ENCODE data around the gene LBHD2. TPM values are rescaled to one million over a fixed set of nuclear protein-coding genes. Genes with fewer than 3 reads are reported as not detected.

Gene LBHD2
- total RNA-seq, 1 donor from 2014 or later: not detected

DNA sequence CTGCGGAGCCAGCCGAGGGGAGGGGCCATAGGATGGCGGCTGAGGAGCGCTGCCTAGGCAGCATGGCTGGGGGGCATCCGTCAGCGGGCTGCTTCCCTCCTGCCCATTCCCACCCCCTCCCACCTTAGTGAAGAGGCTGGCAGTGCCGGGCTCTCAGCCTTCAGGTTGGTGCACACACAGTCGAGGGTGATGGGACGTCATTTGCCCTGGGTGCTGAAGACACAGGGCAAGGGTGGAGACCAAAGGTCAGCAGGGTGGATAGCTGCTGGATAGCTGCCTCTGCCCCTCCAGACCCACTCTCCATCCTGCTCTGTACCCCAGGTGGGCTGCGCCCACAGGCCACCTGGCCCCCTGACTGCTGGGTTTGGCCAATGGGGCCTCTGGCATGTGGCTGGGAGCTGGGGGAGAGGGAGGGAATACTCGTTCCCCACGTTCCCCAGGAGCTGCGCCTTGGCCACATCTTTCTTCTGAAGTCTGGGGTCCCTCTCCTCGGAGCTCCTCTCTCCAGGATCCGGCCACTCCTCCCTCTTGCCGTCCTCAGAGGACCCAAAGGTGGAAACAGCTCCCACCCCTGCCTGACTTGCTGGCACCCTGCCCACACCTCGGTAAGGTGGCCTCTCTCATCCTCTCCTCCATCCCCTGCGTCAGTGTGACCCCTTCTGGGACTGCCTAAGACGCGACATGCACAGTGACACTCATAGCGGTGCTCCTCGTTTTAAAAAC is 15.5 kb upstream of the LBHD2 start:
- no peaks in the 10 kb centered on the region for H3K36me3 Mint-ChIP-seq (ENCODE audit: unreplicated experiment)
- no peaks in the 10 kb centered on the region for H3K27me3 Mint-ChIP-seq (ENCODE audit: unreplicated experiment)
- TF ChIP-seq, protein P1, sequence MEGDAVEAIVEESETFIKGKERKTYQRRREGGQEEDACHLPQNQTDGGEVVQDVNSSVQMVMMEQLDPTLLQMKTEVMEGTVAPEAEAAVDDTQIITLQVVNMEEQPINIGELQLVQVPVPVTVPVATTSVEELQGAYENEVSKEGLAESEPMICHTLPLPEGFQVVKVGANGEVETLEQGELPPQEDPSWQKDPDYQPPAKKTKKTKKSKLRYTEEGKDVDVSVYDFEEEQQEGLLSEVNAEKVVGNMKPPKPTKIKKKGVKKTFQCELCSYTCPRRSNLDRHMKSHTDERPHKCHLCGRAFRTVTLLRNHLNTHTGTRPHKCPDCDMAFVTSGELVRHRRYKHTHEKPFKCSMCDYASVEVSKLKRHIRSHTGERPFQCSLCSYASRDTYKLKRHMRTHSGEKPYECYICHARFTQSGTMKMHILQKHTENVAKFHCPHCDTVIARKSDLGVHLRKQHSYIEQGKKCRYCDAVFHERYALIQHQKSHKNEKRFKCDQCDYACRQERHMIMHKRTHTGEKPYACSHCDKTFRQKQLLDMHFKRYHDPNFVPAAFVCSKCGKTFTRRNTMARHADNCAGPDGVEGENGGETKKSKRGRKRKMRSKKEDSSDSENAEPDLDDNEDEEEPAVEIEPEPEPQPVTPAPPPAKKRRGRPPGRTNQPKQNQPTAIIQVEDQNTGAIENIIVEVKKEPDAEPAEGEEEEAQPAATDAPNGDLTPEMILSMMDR (IDR thresholded peaks at IDR 0.05): no peak
- no peak overlapping the region for H3K4me3 Mint-ChIP-seq (ENCODE audit: unreplicated experiment)
- H3K27ac Mint-ChIP-seq (ENCODE audit: unreplicated experiment): no peak overlapping the region
- H3K4me1 Mint-ChIP-seq (ENCODE audit: unreplicated experiment): peaks cover 8% of the 10 kb centered on the region
- H3K9me3 Mint-ChIP-seq (ENCODE audit: unreplicated experiment): no peaks in the 10 kb centered on the region
- DNase-seq (ENCODE audit: extremely low spot score, unreplicated experiment): no peak

DNA sequence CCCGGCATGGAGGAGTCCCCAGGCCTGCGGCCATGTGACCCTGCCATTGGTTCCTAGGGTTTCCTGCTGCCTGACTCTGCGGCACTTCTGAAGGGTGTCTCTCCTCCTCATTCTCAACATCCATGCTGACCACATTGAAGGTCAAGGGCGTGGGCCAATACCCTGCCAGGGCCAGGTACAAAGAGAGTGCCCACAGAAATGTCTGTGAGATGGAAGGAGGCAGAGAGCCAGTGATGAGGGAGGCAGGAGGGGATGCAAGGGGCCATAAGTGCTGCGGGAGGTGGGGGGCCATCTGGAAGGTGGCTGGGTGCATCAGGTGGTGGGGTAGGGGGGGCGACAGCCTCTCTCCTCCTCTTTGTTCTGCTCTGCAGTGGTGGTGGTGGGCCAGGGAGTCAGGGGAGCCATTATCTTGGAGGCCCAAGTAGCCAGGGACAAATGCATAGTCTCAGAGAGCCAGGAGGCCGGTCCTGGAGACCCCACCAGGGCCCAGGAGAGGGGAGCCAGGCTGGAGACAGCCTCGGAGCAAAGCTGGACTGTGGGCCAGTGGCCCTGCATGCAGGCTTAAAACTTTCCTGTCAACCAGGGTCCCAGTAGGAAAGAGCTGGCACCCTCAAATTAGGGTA is 13.6 kb upstream of the LBHD2 start:
- TF ChIP-seq, protein P1 (IDR thresholded peaks at IDR 0.05): no peak
- Mint-ChIP-seq H3K9me3 (ENCODE audit: unreplicated experiment) (no peaks in the 10 kb centered on the region), H3K27ac (ENCODE audit: unreplicated experiment) (no peak overlapping the region), H3K4me1 (ENCODE audit: unreplicated experiment) (peaks cover 13% of the 10 kb centered on the region), H3K27me3 (ENCODE audit: unreplicated experiment) (no peaks in the 10 kb centered on the region), H3K4me3 (ENCODE audit: unreplicated experiment) (no peak overlapping the region), H3K36me3 (ENCODE audit: unreplicated experiment) (no peaks in the 10 kb centered on the region)
- DNase-seq (ENCODE audit: extremely low spot score, unreplicated experiment): no peak

DNA sequence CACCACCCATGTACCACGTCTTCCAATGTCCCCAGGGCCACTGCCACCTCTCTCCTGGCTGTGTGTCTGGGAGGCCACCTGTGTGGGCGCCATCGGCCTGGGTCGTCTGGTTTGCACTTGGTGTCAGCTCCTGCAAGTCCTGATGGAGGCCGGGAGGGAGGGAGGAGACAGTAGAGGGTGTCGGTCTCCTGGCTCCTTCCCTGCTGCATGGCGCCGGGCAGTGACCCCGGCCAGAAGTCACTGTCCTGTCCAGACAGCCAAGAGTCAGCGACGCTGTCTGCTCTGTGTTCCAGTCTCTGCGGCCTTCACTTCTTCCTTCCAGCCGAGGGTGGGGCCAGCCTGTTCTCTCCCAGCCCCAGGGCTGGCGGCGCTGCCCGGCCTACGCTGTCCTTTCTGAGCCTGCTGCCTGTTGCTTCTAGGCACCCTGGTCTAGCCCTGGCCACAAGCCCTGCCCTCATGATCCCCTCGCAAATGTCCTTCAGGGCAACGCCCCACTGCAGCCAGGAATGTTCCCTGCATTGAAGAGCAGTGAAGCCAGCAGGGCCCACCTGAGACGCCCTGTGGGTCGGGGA is 13.0 kb upstream of the LBHD2 start:
- H3K4me3 Mint-ChIP-seq (ENCODE audit: unreplicated experiment): no peak overlapping the region
- TF ChIP-seq, protein P1 (IDR thresholded peaks at IDR 0.05): no peak
- H3K36me3 Mint-ChIP-seq (ENCODE audit: unreplicated experiment): no peaks in the 10 kb centered on the region
- no peak for DNase-seq (ENCODE audit: extremely low spot score, unreplicated experiment)
- peaks cover 13% of the 10 kb centered on the region for H3K4me1 Mint-ChIP-seq (ENCODE audit: unreplicated experiment)
- H3K27ac Mint-ChIP-seq (ENCODE audit: unreplicated experiment): no peak overlapping the region
- H3K27me3 Mint-ChIP-seq (ENCODE audit: unreplicated experiment): no peaks in the 10 kb centered on the region
- H3K9me3 Mint-ChIP-seq (ENCODE audit: unreplicated experiment): no peaks in the 10 kb centered on the region

DNA sequence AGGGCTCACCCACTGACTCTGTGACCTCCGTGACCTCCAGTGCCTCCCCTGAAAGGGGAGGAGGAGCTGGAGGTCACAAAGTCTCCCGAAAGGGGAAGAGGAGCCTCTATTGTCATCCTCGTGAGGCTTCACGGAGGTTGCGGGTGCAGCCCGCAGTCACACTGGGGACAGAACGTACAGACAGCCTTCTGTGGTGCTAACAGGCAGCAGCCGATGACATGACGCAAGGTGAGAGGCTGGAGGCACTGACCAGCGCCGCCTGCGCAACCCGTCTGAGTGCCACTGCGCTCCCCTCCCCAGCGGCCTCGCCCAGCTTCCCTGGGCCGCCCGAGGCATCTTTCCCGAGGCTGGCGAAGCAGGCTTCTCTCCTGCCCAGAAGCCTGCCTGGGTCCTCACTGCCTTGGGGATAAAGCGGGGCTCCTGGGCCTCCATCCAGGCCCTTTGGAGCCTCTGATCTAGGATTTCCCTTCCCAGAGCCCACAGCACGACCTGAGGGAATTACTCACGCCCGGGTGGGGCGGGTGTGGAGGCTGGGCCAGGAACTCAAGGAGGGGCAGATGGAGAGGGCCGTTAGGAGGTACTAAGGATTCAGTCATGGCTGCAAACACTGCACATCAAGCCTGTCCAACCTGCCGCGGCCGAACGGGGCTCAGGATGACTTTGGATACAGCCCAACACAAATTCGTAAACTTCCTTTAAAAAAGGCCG is 12.3 kb upstream of the LBHD2 start:
- Mint-ChIP-seq H3K4me3 (ENCODE audit: unreplicated experiment) (no peak overlapping the region), H3K36me3 (ENCODE audit: unreplicated experiment) (no peaks in the 10 kb centered on the region), H3K27ac (ENCODE audit: unreplicated experiment) (no peak overlapping the region), H3K27me3 (ENCODE audit: unreplicated experiment) (no peaks in the 10 kb centered on the region), H3K9me3 (ENCODE audit: unreplicated experiment) (no peaks in the 10 kb centered on the region), H3K4me1 (ENCODE audit: unreplicated experiment) (peaks cover 13% of the 10 kb centered on the region)
- TF ChIP-seq, protein P1 (IDR thresholded peaks at IDR 0.05): no peak
- no peak for DNase-seq (ENCODE audit: extremely low spot score, unreplicated experiment)

Measured in osteocyte (in vitro differentiated cells).